ENCODE measurements around the gene HEATR1. TPM values are rescaled to one million over a fixed set of nuclear protein-coding genes. Genes with fewer than 3 reads are reported as not detected.

The HEATR1 gene
- total and polyA plus RNA-seq, 4 donors: 4.2 to 37.5 (median 19.6) TPM

DNA sequence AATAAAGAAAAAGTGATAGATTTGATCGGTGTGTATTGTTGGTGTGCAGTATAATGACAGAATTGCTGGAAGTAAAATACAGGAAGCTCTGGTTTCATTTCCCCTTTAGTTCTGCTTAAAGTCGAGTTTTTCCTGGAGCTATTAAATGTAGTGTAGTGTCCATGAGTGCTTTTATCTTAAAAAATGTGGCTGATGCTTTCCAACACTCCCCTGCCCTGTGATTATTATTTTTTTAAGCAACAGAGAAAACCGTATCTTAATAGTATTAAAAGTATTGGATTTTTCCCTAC is 79.5 kb downstream of the HEATR1 start:
- TF ChIP-seq, protein P1, sequence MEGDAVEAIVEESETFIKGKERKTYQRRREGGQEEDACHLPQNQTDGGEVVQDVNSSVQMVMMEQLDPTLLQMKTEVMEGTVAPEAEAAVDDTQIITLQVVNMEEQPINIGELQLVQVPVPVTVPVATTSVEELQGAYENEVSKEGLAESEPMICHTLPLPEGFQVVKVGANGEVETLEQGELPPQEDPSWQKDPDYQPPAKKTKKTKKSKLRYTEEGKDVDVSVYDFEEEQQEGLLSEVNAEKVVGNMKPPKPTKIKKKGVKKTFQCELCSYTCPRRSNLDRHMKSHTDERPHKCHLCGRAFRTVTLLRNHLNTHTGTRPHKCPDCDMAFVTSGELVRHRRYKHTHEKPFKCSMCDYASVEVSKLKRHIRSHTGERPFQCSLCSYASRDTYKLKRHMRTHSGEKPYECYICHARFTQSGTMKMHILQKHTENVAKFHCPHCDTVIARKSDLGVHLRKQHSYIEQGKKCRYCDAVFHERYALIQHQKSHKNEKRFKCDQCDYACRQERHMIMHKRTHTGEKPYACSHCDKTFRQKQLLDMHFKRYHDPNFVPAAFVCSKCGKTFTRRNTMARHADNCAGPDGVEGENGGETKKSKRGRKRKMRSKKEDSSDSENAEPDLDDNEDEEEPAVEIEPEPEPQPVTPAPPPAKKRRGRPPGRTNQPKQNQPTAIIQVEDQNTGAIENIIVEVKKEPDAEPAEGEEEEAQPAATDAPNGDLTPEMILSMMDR (IDR thresholded peaks at IDR 0.05; ENCODE audit: control extremely low read depth, extremely low read depth): no peak
- WGBS, 2 donors: 3 to 5% methylated on average over 3 of the region's 3 CpGs
- peak; percentile 9 for ATAC-seq (ENCODE audit: insufficient read depth, low FRiP score)
- peak overlapping the region; percentile 65 to 85 for H3K9ac ChIP-seq (ENCODE audit: insufficient read depth in 1 of 2, low read length in 2 of 2)
- peak overlapping the region in 1 of 2 donors; percentile 98 for H3K27ac ChIP-seq (ENCODE audit: low read depth in 1 of 2, low read length in 1 of 2)
- no peaks in the 10 kb centered on the region for H3K9me3 ChIP-seq (ENCODE audit: control insufficient read depth in 4 of 4, insufficient read depth in 3 of 4, low read length in 3 of 4)
- no peak overlapping the region for H3K4me3 ChIP-seq
- H3K4me1 ChIP-seq (ENCODE audit: control insufficient read depth in 5 of 5, insufficient read depth in 5 of 5, low read length in 5 of 5): peaks cover 0 to 17% (median 5%) of the 10 kb centered on the region in 5 donors
- peak in 1 of 3 donors; percentile 17 for DNase-seq
- H3K36me3 ChIP-seq (ENCODE audit: control insufficient read depth in 4 of 4, insufficient read depth in 4 of 4, low read length in 4 of 4): peaks cover 0 to 11% (median 3%) of the 10 kb centered on the region in 4 donors
- H3K27me3 ChIP-seq (ENCODE audit: control insufficient read depth in 3 of 3, insufficient read depth in 3 of 3, low read length in 2 of 3): no peaks in the 10 kb centered on the region

DNA sequence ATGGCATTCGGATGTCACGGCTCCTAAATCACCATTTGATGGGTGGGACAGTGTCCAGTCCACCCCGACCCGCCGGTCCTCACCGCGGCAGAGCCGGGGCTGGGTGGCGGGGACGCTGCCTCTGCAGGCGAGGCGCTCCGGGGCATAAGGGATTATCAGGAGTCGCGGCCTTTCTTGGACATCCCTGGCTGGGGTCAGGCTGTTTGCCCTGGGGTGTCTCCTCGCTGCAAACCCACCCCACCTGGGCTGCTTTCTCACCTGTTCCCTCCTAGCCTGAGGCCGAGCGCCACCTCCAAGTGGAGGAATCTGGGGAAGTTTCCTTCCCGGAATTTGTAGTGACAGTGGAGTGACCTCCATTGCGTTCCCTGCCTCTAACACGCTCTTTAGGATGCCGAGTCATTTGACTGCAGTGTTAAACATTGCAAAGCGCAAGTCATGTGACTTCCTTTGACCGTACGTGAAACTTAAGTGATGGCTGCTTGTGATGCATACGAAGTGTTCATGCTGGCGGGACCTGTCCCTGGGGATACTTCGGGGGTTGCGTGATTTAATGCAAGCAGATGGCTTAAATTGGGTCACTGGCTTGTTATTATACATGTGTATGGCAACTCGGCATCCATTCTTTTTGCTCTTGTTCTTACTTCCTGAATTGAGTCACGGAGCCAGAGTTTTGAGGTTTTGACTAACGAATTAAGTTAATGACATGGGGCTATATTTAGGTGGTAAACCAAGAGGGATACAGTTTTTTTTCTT is 80.0 kb downstream of the HEATR1 start:
- 0% methylated on average over 31 to 32 of the region's 32 CpGs for WGBS, 2 donors
- Histone ChIP-seq H3K9ac (ENCODE audit: insufficient read depth in 1 of 2, low read length in 2 of 2) (peak overlapping the region; percentile 65 to 85), H3K27ac (ENCODE audit: low read depth in 1 of 2, low read length in 1 of 2) (peak overlapping the region; percentile 96 to 98), H3K36me3 (ENCODE audit: control insufficient read depth in 4 of 4, insufficient read depth in 4 of 4, low read length in 4 of 4) (peaks cover 0 to 11% (median 3%) of the 10 kb centered on the region in 4 donors), H3K4me3 (peak overlapping the region; percentile 79), H3K4me1 (ENCODE audit: control insufficient read depth in 5 of 5, insufficient read depth in 5 of 5, low read length in 5 of 5) (peaks cover 0 to 17% (median 5%) of the 10 kb centered on the region in 5 donors), H3K27me3 (ENCODE audit: control insufficient read depth in 3 of 3, insufficient read depth in 3 of 3, low read length in 2 of 3) (no peaks in the 10 kb centered on the region), H3K9me3 (ENCODE audit: control insufficient read depth in 4 of 4, insufficient read depth in 3 of 4, low read length in 3 of 4) (no peaks in the 10 kb centered on the region)
- TF ChIP-seq, protein P1 (IDR thresholded peaks at IDR 0.05; ENCODE audit: control extremely low read depth, extremely low read depth): no peak
- peak; percentile 76 for ATAC-seq (ENCODE audit: insufficient read depth, low FRiP score)
- peak; percentile 75 to 90 (median 88) for DNase-seq

DNA sequence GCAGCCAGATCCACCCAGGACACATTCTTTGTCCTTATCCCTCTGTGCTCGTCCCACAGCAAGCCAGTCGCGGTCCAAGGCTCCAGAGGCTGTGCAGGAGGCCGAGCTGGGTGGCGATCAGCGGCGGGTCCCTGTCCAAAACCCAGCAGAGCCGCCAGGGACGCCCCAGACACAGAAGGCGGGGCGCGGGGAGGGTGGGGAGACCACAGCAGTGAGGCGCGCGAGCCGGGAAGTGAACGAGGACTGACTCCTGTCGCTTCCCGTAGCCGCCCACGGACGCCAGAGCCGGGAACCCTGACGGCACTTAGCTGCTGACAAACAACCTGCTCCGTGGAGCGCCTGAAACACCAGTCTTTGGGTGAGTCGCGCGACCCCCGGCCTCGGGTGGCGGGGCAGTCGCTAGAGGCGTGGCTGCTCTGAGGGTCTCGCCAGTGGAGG is 80.6 kb downstream of the HEATR1 start, which contains the start of gene LGALS8:
TSS of gene LGALS8 (plus strand) at position 279 of the 438 bp plus-strand sequence. CDS start 2,089 bp downstream, outside the sequence.
- ATAC-seq (ENCODE audit: insufficient read depth, low FRiP score) (peak; percentile 95), DNase-seq (peak; percentile 91 to 93 (median 92))
- 0 to 1% methylated on average over 34 to 35 of the region's 35 CpGs for WGBS, 2 donors
- Histone ChIP-seq H3K36me3 (ENCODE audit: control insufficient read depth in 4 of 4, insufficient read depth in 4 of 4, low read length in 4 of 4) (peaks cover 0 to 11% (median 3%) of the 10 kb centered on the region in 4 donors), H3K4me1 (ENCODE audit: control insufficient read depth in 5 of 5, insufficient read depth in 5 of 5, low read length in 5 of 5) (peaks cover 0 to 17% (median 5%) of the 10 kb centered on the region in 5 donors), H3K27ac (ENCODE audit: low read depth in 1 of 2, low read length in 1 of 2) (peak within 1 kb of the TSS; percentile 96 to 98), H3K9ac (ENCODE audit: insufficient read depth in 1 of 2, low read length in 2 of 2) (peak within 1 kb of the TSS; percentile 71 to 85), H3K9me3 (ENCODE audit: control insufficient read depth in 4 of 4, insufficient read depth in 3 of 4, low read length in 3 of 4) (no peaks in the 10 kb centered on the region), H3K27me3 (ENCODE audit: control insufficient read depth in 3 of 3, insufficient read depth in 3 of 3, low read length in 2 of 3) (no peaks in the 10 kb centered on the region), H3K4me3 (peak within 1 kb of the TSS; percentile 79)
- TF ChIP-seq, protein P1 (IDR thresholded peaks at IDR 0.05; ENCODE audit: control extremely low read depth, extremely low read depth): no peak
